ENCODE data around the gene FARSB.

GRCh38 chr2:222655787-222656525 is at the start of gene FARSB:
- TF ChIP-seq POLR2A (IDR thresholded peaks at IDR 0.05) (peak; percentile 28 to 39), CTCF (IDR thresholded peaks at IDR 0.05) (no peak)

Measured in uterus (tissue), 2 donors.